Activated T-cell treated with anti-CD3 and anti-CD28 coated beads for 48 hours (primary cell): ENCODE data around the gene SORBS1.

Experiments used
- DNase-seq: peaks from one replicate; pipeline ENCODE4 v3.0.0-alpha.2; 2020; ENCODE audit warnings: low read depth

The SORBS1 gene

GRCh38 chr10:95561177-95561863, at the start of gene SORBS1:
TSS of gene SORBS1 (minus strand) at chr10:95561371. CDS start at chr10:95441135, 120,236 bp downstream.
- DNase-seq: peak; percentile 81

- DNase-seq: no peak
Measured at GRCh38 chr10:95610727-95611126, 49.6 kb upstream of the SORBS1 start.

GRCh38 chr10:95606922-95607321, 45.8 kb upstream of the SORBS1 start:
- no peak for DNase-seq

GRCh38 chr10:95605163-95605562, 44.0 kb upstream of the SORBS1 start:
- DNase-seq: no peak

- no peak for DNase-seq
Measured at GRCh38 chr10:95604630-95605029, 43.5 kb upstream of the SORBS1 start.

GRCh38 chr10:95602382-95602781, 41.2 kb upstream of the SORBS1 start:
- DNase-seq: no peak

GRCh38 chr10:95601116-95601719, 40.0 kb upstream of the SORBS1 start:
- DNase-seq: peak; percentile 34

GRCh38 chr10:95600158-95600557, 39.0 kb upstream of the SORBS1 start:
- DNase-seq: no peak

GRCh38 chr10:95597788-95598187, 36.6 kb upstream of the SORBS1 start:
- no peak for DNase-seq

- no peak for DNase-seq
Measured at GRCh38 chr10:95588025-95588424, 26.9 kb upstream of the SORBS1 start.

GRCh38 chr10:95579835-95580535, 18.8 kb upstream of the SORBS1 start:
- no peak for DNase-seq

GRCh38 chr10:95579292-95579691, 18.1 kb upstream of the SORBS1 start:
- no peak for DNase-seq

- DNase-seq: no peak
Measured at GRCh38 chr10:95578619-95579018, 17.4 kb upstream of the SORBS1 start.

- DNase-seq: no peak
Measured at GRCh38 chr10:95574649-95575365, 13.6 kb upstream of the SORBS1 start.

GRCh38 chr10:95573964-95574604, 12.9 kb upstream of the SORBS1 start:
- no peak for DNase-seq

- no peak for DNase-seq
Measured at GRCh38 chr10:95573527-95573926, 12.4 kb upstream of the SORBS1 start.

GRCh38 chr10:95572131-95572820, 11.1 kb upstream of the SORBS1 start:
- no peak for DNase-seq

GRCh38 chr10:95571390-95571789, 10.2 kb upstream of the SORBS1 start:
- no peak for DNase-seq

GRCh38 chr10:95569368-95569767, 8.2 kb upstream of the SORBS1 start:
- DNase-seq: no peak

GRCh38 chr10:95567903-95568630, 6.9 kb upstream of the SORBS1 start:
- DNase-seq: no peak

GRCh38 chr10:95566136-95566535, 5.0 kb upstream of the SORBS1 start:
- no peak for DNase-seq
